Activated CD8-positive, alpha-beta memory T cell treated with anti-CD3 and anti-CD28 coated beads for 36 hours (primary cell): ENCODE measurements around the gene LMBRD1. TPM values are rescaled to one million over a fixed set of nuclear protein-coding genes. Genes with fewer than 3 reads are reported as not detected.
"Not testable (repeated sequence)": the region's sequence is repeated elsewhere in the genome, so short reads cannot be mapped to it uniquely, and the experiment has no call there.

Experiments
- CTCF ChIA-PET: fragments of 350-600 bp; sonication (Branson Sonifier 250); formaldehyde crosslinking; loops from one replicate; lab custom pipeline; 2021; ENCODE audit warnings: antibody characterized with exemption; lab: Charles Lee
- POLR2A ChIA-PET: fragments of 350-600 bp; sonication (Branson Sonifier 250); formaldehyde crosslinking; loops from one replicate; lab custom pipeline; 2021; ENCODE audit warnings: antibody characterized with exemption; lab: Charles Lee
- total RNA-seq, 2 experiments: library from RNA; stranded (reverse); gene quantifications; one replicate each; pipeline ENCODE4 v1.2.3, GENCODE V29; 2021

Gene LMBRD1
- total RNA-seq, 2 experiments from 2014 or later: 14.0 TPM

- CTCF ChIA-PET: not testable (repeated sequence)
- POLR2A ChIA-PET: interaction anchor here (0.7 kb wide), 1 partner anchor 51 kb away, joined by 9 read pairs; no protein-coding TSS in a partner anchor
These were observed 130.0 kb downstream of the LMBRD1 start for GRCh38 chr6:69666779-69667178.

GRCh38 chr6:69665437-69665836, 131.4 kb downstream of the LMBRD1 start:
- ChIA-PET POLR2A (no interaction called here), CTCF (no interaction called here)

- ChIA-PET CTCF (no interaction called here), POLR2A (no interaction called here)
These were observed 132.3 kb downstream of the LMBRD1 start for GRCh38 chr6:69664551-69664950.

- POLR2A ChIA-PET: no interaction called here
- CTCF ChIA-PET: no interaction called here
These were observed 133.6 kb downstream of the LMBRD1 start for GRCh38 chr6:69663215-69663614.

GRCh38 chr6:69650703-69651102, 146.1 kb downstream of the LMBRD1 start:
- POLR2A ChIA-PET: no interaction called here
- CTCF ChIA-PET: no interaction called here

- ChIA-PET POLR2A (no interaction called here), CTCF (no interaction called here)
These were observed 149.1 kb downstream of the LMBRD1 start for GRCh38 chr6:69647726-69648125.

- POLR2A ChIA-PET: no interaction called here
- CTCF ChIA-PET: no interaction called here
These were observed 153.1 kb downstream of the LMBRD1 start for GRCh38 chr6:69643688-69644087.

GRCh38 chr6:69632932-69633331, 163.9 kb downstream of the LMBRD1 start:
- ChIA-PET POLR2A (no interaction called here), CTCF (no interaction called here)

GRCh38 chr6:69631552-69632346, 165.1 kb downstream of the LMBRD1 start:
- ChIA-PET CTCF (no interaction called here), POLR2A (no interaction called here)

- ChIA-PET CTCF (no interaction called here), POLR2A (no interaction called here)
These were observed 166.0 kb downstream of the LMBRD1 start for GRCh38 chr6:69630767-69631166.

GRCh38 chr6:69627625-69628024, 169.2 kb downstream of the LMBRD1 start:
- ChIA-PET POLR2A (no interaction called here), CTCF (no interaction called here)

- ChIA-PET POLR2A (no interaction called here), CTCF (no interaction called here)
These were observed 171.9 kb downstream of the LMBRD1 start for GRCh38 chr6:69624944-69625343.

Other genes with a start within 250 kb of the LMBRD1 start
- under 1 TPM; 0.30 to 0.52 TPM for gene COL19A1, start 69.5 kb upstream of the LMBRD1 start, total RNA-seq